ENCODE measurements around the gene OGFOD2.

DNA sequence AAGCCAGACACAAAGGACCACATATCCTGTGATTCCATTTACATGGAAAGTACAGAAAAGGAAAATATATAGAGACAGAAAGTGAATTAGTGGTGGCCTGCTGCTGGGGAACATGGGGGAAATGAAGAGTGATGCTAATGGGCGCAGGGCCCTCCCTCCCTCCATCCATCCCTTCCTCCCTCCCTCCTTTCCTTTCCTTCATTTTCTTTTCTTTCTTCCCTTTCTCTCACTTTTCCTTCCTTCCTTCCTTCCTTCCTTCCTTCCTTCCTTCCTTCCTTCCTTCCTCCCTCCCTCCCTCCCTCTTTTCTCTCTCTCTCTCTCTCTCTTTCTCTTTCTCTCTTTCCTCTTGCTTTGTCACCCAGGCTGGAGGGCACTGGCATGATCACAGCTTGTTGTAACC is 42.7 kb downstream of the OGFOD2 start:
- TF ChIP-seq, protein P1, sequence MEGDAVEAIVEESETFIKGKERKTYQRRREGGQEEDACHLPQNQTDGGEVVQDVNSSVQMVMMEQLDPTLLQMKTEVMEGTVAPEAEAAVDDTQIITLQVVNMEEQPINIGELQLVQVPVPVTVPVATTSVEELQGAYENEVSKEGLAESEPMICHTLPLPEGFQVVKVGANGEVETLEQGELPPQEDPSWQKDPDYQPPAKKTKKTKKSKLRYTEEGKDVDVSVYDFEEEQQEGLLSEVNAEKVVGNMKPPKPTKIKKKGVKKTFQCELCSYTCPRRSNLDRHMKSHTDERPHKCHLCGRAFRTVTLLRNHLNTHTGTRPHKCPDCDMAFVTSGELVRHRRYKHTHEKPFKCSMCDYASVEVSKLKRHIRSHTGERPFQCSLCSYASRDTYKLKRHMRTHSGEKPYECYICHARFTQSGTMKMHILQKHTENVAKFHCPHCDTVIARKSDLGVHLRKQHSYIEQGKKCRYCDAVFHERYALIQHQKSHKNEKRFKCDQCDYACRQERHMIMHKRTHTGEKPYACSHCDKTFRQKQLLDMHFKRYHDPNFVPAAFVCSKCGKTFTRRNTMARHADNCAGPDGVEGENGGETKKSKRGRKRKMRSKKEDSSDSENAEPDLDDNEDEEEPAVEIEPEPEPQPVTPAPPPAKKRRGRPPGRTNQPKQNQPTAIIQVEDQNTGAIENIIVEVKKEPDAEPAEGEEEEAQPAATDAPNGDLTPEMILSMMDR (IDR thresholded peaks at IDR 0.05; ENCODE audit: low read length), result no peak
- TF ChIP-seq EZH2phosphoT487 (IDR thresholded peaks at IDR 0.05; ENCODE audit: low read length) (no peak), EZH2 (optimal IDR thresholded peaks at IDR 0.05; ENCODE audit: low read depth, low read length) (no peak)

Data from MM.1S (cell line).